ENCODE results near the gene CLMN. TPM values are rescaled to one million over a fixed set of nuclear protein-coding genes. Genes with fewer than 3 reads are reported as not detected.

The CLMN gene
- total and polyA plus RNA-seq, 2 experiments from 2014 or later: 3.2 to 5.7 TPM

DNA sequence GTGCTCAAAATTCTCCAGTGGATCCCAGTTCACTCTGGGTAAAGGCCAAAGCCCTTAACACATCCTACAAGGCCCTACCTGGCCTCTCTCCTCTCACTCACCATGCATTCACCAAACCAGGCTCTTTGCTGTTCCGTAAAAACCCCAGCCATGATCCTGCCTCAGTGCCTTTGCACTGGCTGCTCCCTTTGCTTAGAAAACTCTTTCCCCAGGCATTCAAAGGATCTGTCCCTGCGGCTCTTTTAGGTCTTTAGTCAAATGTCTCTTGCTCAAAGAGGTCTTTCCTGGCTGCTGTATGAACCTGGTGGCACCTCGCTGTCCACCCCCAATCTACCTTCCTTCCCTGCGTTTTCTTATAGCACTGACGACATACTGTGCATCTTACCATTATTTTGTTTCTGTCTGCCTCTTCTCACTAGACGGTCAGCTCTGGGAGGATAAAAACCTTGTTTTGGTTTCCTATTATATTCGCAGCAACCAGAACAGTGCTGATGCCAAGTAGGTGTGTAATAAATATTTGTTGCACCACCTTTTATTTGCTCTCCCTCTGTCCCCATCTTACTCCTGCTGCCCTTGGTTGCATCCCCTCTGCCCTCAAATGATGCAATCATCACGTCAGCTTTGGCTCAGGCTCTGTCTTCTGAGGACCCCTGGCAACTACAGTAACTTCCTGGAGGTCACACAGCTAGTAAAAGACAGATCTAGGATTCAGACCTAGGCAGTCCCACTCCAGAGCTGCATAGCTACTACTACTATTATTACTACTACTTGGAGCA lies 138.6 kb downstream of the CLMN start:
- Mint-ChIP-seq H3K27me3 (ENCODE audit: insufficient read depth, low read depth, poor library complexity) (no peaks in the 10 kb centered on the region), H3K4me1 (peaks cover 27% of the 10 kb centered on the region), H3K36me3 (ENCODE audit: low read depth) (peaks cover 6% of the 10 kb centered on the region; the same call in 1 of the 3 replicates), H3K9me3 (no peaks in the 10 kb centered on the region), H3K4me3 (no peak overlapping the region), H3K27ac (peak overlapping the region; percentile 72; the same call in 1 of the 2 replicates)
- Histone ChIP-seq H2AFZ (no peak overlapping the region), H3K4me1 (ENCODE audit: insufficient read depth) (peaks cover 8% of the 10 kb centered on the region), H3K36me3 (ENCODE audit: insufficient read depth) (no peaks in the 10 kb centered on the region), H3K4me3 (no peak overlapping the region), H3F3A (replicated peaks; ENCODE audit: low read depth) (no peaks in the 10 kb centered on the region), H3K4me2 (no peak overlapping the region), H4K20me1 (replicated peaks; ENCODE audit: insufficient read depth) (no peaks in the 10 kb centered on the region), H3K27me3 (ENCODE audit: insufficient read depth) (no peaks in the 10 kb centered on the region), H3K27ac (ENCODE audit: low read depth) (no peak overlapping the region), H3K9me2 (ENCODE audit: insufficient read depth) (no peaks in the 10 kb centered on the region), H3K79me2 (replicated peaks; ENCODE audit: insufficient read depth) (no peaks in the 10 kb centered on the region)
- DNase-seq (ENCODE audit: low spot score) (no peak), ATAC-seq (no peak)
- TF ChIP-seq POLR2AphosphoS5 (IDR thresholded peaks at IDR 0.05; ENCODE audit: low read depth) (no peak), STAT1 (IDR thresholded peaks at IDR 0.05; ENCODE audit: unreplicated experiment) (no peak), CTCF (conservative IDR thresholded peaks at IDR 0.05; ENCODE audit: low read depth in 2 of 2) (no peak), ZNF462 (CRISPR knock-in tag; IDR thresholded peaks at IDR 0.05) (no peak), NANOG (IDR thresholded peaks at IDR 0.05; ENCODE audit: borderline replicate concordance) (no peak), REST (IDR thresholded peaks at IDR 0.05; ENCODE audit: unreplicated experiment) (no peak), ZNF114 (CRISPR knock-in tag; IDR thresholded peaks at IDR 0.05) (no peak), CREB1 (CRISPR knock-in tag; IDR thresholded peaks at IDR 0.05; ENCODE audit: low read depth) (no peak), EZH2phosphoT487 (IDR thresholded peaks at IDR 0.05; ENCODE audit: unreplicated experiment) (no peak), EZH2 (IDR thresholded peaks at IDR 0.05; ENCODE audit: low read depth, unreplicated experiment) (no peak), ZNF331 (CRISPR knock-in tag; IDR thresholded peaks at IDR 0.05; ENCODE audit: low read depth) (no peak), JUNB (IDR thresholded peaks at IDR 0.05; ENCODE audit: unreplicated experiment) (no peak)
- TF ChIP-seq, protein P1, sequence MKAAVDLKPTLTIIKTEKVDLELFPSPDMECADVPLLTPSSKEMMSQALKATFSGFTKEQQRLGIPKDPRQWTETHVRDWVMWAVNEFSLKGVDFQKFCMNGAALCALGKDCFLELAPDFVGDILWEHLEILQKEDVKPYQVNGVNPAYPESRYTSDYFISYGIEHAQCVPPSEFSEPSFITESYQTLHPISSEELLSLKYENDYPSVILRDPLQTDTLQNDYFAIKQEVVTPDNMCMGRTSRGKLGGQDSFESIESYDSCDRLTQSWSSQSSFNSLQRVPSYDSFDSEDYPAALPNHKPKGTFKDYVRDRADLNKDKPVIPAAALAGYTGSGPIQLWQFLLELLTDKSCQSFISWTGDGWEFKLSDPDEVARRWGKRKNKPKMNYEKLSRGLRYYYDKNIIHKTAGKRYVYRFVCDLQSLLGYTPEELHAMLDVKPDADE (IDR thresholded peaks at IDR 0.05): no peak
